SW 1271 (cell line): ENCODE measurements around the gene ADCYAP1R1.

Source experiments
- DNase-seq, 2 experiments: peaks; one replicate each; lab custom pipeline; 2025; lab: John Stamatoyannopoulos, UW

Gene ADCYAP1R1

DNA sequence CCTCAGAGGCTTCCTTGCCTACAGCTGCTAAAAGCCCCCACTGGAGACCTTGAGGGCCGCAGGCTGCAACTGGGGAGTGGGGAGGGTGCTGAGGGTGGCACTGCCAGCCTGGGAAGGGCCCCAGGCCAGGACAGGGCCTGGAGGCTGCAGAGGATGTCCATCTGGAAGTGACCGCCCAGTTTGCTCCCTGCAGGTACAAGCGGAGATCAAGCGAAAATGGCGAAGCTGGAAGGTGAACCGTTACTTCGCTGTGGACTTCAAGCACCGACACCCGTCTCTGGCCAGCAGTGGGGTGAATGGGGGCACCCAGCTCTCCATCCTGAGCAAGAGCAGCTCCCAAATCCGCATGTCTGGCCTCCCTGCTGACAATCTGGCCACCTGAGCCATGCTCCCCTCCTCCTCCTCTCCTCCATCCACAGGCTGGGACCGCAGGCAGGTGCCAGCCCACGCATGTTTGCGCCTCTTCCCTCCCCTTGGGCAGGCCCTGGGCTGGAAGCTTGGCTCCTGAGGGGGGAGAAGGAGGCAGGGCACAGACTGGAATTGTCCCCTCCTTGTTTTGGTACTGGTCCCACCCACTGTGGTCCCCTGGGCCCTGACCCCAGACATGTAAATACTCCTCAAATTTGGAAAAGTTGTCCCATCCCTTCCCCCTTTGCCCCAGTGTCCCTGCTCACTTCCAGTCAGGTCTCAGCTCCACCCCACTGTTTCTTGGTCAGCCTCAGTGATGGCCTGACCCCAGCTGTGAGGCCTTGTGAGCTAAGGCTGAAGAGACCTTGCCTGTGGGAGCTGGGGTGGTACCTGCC lies 54.4 kb downstream of the ADCYAP1R1 start:
- no peak for DNase-seq

DNA sequence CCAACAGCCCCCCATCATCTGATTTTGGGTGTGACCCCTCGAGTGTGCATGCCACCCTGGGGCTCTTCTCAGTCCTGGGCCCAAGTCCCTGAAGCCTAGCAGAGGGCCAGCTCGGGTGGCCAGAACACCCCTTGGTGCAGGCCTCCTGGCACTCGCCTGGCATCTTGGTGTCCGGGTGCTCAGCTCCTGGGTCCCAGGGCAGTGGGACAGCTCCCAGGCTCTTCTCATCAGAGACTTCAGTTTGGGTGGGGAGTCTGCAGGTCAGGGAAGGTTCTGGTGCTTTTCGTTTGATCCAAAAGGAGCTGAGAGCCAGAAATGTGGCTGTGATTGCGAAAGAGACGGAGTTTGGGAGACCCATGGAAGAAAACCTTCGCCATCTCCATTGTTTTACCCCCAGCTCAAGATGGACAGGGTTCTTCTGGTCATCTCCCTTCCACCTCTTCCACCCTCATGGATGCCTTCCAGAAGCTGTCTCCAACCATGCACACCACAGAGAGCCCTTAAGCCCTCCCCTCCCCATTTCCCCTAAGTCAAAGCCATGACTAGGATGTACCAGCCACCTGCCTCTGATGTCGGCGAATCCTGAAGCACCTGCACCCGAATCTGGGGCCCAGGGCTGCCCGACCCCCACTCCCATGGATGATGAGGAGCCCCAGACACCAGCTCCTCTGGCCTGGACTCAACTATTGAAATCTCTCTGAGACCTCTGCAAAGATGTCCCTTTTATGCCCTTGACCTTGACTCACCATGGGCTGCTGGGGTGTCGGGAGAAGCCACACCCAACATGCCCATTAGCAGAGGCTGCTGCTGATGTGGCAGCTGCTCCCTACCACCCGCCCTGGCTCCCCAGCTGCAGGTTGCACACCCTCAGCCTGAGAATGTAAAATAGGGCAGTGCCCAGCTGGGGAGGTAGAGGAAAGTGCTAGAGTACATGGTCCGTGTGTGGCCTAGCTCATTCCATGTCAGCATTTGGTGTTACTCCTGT lies 55.3 kb downstream of the ADCYAP1R1 start:
- DNase-seq: no peak

DNA sequence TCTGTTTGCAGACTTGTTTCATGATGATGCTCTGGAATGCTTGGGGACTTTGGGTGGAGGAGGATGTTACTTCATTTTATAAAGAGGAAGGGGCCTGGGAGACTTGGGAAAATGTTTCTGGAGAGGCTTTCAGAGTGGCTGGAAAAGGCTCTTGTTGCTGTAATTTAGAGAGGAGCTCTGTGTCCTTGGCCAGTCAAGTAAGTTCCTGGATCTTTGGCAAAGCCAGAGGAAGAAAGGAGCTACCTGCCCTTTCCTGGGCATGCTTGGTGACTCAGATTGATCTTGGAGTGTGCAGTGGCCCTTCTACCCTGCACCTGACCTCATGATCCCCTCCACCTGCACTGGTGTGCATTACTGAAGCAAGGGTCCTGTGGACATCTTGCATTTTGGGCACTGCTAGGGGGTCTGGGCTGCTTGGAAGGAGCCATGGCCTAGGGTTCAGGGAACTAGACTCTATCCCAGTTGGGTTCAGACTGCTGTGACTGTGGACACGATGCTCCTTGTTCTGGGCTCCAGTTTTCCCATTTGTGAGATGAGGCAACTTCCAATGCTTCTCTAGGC lies 56.1 kb downstream of the ADCYAP1R1 start:
- no peak for DNase-seq

DNA sequence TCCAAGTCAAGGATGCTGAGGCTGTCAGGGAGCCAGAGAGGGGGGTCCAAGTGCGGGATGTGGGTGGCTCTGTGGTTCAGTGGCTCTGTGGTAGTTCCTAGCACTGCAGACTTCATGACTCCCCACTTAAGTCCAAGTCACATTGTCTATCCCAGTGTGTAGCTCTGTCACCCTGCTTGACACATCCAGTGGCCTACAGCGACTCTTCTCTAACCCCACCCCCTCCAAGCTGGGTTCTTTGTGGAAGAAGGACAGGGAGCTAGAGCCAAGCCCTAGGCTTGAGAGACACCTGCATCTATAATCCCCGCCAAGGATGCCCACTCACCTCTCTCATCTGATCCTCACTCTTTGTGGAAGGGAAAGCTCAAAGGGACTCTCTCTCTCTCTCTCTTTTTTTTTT lies 57.6 kb downstream of the ADCYAP1R1 start:
- DNase-seq: no peak

DNA sequence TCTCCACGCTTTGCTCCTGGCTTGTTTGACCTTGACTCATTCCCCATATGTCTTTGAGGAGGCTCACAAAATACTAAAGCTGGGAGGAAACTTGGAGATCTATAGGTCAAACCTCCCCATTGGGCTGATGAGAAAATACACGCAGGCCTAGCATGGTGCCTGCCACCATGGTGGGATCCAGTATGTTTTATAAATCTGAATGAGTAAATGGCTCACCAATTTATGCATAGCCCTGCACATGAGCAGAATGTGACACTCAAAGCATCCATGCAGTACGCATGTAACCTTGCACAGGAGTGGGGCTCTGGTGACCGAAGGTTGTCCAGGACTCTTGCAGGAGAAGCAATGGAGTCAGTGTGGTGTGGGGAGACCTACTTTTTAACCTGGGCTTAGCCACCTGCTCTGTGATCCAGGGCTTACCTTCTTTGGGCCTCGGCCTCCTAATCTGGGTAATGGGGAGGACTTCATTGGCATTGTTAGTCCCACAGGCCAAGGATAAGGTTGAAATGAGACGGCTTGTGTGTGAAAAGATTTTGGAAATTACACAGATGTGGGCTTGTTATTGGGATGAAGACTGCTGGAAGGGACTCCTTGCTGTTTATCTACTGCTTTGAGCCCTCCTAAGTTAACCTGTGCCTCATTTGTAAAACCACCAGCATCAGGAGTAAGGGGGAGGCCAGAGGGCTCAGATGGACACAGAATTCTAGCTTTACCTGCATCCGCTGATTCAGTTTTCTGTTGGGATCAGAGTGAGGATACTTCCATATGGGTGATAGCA lies 58.4 kb downstream of the ADCYAP1R1 start:
- DNase-seq: no peak

DNA sequence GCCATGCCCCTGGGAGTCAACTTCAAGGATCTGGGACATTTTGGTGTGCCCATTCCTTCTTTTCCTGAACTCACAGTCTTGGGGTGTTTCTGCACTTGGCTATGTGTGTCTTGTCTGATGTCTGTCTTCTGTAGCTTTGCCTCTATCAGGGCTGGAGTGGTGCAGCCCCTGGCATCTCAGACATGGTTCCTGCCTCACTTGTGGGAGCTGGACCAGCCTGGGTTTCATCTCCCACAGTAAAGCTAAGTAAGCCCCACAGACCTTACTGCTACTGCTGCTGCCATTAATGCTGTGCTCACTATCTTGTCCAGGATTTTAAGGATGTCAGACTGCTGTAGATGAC lies 59.0 kb downstream of the ADCYAP1R1 start:
- DNase-seq: no peak

DNA sequence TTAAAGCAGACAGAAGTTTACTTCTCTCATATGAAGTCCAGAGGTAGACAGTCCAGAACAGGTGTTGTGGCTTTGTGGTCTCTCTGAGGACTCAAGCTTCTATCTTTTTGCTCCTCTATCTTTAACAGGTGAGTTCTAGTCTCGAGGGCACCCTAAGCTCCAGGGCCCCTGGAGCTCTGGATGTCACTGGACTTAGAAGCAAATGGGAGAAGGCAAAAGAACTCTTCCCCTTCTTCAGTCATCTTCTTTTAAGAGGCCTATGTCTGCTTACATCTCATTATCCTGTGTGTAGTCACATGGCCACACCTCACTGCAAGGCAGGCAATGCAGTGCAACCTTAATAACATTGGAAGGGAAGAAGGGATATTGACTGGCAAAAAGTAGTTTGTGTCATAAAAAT lies 61.6 kb downstream of the ADCYAP1R1 start:
- no peak for DNase-seq

DNA sequence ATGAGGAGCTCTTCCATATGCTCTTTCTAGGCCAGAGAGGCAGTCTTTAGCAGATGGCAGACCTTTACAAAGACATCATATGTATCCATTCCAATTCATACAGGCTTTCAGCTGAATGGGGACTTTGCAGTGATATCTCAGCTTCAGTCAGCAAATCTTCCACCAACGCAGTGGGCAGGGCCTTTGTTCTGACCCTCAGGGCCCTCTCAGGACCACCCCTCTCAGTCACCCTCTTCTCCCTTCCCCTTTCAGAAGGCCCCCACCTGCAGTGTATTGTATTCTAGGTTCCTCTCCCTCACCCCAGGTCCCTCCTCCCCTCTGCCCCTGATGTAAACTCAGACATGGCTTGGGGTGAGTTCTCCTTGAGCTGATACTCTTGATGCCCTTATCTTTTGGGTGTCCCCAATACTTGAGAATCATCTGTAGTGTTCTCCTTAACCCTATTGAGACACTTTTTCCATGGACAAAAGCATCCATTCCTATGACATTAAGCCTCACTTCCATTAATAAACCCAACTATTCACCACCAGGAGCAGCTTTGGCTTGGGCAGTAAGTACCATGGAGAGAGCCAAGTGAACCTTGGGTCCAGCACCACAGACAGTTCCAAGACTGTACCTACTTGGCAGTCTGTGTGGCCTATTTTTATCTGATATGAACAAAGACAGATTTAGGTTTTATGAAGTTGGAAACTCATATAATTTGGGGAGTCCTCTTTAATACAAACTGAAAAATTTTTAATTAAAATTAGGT lies 62.7 kb downstream of the ADCYAP1R1 start:
- no peak for DNase-seq

DNA sequence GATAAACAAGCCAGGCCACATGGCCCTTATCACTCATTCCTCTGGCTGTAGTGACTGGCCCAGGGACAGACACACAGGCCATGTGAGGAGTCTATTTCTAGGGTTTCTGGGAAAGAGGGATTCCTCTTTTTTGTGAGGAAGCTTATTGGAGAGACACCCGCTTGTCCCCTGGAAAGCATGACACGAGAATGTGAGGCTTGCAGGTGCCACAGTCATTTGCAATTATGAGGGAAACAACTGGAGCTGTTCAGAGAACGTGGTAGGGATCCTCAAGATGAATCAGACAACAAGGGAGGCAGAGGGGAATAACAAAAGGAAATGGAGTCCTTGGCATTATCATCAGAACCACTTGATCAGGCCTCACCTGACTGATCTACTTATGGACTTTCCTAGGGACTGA lies 64.5 kb downstream of the ADCYAP1R1 start:
- no peak for DNase-seq

DNA sequence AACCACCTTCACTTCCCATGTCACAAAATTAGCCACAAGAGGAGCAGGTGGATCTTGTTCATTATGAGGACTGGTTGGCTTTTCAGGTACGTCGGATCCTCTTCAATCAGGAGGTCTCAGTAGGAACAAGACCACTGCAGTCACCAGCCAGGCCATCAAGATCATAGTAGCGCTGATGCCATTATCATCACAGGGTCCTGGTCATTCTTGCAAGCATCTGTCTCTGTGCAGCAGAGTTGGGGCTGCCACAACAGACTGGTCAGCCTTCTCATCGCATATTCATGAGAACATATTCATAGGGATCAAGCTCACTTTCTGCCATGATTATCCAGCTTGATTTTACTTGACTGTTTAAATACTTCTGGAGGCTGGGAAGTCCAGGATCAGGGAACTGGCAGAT lies 67.1 kb downstream of the ADCYAP1R1 start:
- DNase-seq: no peak

DNA sequence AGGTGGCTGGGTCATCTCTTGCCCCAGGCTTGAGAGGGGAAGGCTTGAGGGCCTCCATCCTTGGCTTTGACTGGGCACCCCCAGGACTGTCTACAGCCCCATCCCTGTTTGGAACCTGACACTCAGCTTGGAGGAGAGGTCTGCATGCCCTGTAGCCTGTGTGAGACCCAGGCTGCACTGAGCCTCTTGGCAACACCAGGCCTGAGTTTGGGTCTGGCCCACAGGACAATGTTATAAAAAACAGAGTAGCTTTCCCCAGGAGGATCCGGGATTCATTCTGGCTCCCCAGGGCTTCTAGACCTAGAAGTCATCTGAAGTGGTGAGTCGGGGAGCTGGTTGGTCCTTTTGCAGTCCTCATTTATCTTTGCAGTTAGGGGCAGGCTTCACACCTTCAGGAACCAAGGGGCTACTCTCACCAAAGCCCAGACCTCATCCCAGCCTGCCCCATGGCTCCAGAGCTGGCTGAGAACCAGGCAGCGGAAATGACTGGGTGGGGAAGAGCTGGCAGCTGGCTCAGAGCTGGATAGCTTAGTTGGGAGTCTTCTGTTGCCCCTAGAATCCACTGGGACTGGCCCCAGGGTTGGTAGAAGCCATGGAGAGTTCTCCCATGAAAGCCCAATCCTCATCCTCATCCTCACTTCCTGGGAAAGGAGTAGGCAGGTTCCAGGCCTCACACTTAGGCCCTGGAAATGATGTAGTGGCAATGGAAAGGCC lies 68.8 kb downstream of the ADCYAP1R1 start:
- DNase-seq: no peak

DNA sequence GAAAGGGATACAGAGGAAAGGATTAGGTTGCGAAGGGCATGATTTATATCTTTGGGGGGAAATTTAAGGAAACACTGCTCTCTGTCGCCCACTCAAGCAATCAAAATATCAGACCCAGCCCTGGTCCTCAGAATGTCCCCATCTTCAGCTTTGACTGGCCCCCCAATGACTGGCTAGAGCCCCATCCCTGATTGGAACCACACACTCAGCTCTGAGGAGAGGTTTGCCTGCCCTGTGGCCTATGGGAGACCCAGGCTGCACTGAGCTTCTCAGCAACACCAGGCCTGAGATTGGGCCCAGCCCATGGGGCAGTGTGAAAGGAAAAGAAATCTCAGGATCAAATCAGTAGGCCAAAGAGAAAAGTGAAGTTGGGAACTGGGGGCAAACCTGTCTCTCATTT lies 69.5 kb downstream of the ADCYAP1R1 start:
- DNase-seq: no peak

DNA sequence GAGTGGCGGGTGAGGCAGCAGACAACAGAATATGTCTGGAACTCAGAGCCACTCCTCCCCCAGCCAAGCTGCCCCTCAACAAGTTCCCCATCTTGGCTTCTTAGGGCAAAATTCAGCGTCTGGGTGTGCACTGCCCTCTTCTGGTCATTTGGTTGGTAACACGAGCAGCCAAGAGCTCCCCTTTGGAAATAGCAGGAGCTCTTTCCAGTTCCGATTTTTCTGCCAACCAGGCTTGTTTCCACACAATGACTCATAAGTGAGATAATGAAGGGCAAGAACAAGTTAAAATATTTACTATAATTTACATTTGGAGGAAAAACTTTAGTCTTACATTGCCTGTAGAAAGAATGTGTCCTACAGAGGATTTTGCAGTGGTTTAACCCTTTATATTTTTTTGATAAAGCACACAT lies 70.5 kb downstream of the ADCYAP1R1 start:
- DNase-seq: peak in 1 of 2 experiments; percentile 66

DNA sequence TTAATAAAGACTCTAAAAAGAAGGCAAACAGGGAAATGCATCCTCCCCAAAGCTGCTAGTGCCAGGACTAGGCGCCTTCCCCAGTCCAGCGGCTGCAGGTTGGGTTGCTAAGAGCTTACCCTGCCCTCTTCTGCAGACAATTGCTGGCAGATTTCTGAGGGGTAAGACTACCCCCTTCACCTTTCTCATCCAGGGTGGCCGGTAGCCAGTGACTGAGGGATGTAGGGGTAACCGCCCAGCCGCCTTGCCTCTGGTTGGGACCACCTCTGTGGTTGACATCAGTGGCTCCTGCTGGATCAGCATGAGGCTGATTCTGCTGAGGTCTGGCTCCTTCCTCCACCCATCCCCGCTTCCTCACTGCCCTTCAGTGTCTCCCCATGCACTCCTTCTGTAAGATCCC lies 71.2 kb downstream of the ADCYAP1R1 start:
- DNase-seq: no peak

DNA sequence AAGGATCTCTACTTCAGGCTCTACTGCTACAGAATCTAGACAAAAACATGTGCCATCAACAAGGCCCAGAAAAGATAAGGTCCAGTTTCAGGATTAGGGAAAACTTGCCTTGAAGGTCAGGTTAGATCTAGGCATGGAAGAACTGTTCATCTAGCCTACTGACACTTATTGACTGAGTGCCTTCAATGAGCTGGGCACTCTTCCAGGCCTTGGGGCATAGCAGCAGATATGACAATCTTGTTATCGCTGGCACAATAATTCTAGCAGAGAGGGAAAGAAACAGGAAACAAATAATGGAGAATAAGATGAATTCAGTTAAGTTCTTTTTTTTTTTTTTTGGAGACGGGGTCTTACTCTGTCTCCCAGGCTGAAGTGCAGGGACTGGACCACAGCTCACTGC lies 71.6 kb downstream of the ADCYAP1R1 start:
- no peak for DNase-seq

DNA sequence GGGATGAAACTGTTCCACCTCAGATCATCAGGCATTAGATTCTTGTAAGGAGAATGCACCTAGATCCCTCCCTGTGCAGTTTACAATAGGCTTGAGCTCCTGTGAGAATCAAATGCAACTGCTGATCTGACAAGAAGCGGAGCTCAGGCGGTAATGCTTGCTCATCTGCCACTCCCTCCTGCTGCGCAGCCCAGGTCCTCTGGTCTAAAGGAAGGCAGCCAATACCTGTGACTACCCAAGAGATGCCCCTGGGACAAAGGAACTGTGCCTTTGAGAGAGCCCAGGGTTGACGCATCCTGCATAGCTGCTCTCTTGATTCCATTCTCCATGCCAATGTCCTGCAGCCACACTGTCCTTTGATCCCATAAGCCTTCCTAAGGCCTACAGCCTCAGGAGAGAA lies 73.1 kb downstream of the ADCYAP1R1 start:
- DNase-seq: no peak

DNA sequence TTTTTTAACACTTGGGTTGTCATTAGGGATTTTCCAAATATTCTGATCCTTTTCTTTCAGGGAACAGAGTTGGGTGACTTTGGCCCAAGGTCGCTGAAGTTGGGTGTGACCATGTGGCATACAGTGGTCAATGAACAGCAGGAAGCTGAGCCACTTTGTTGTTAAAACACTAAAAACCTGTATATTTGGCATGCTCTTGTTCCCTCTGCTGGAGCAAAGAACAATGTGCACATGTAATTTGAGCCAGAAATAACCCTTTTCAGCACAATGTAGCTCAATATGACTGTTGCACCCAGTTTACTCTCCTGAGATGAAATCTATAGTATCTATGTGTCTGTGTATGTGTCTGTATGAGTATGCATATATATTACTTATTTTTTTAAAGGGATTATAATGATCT lies 74.9 kb downstream of the ADCYAP1R1 start:
- DNase-seq: peak in 1 of 2 experiments; percentile 24

DNA sequence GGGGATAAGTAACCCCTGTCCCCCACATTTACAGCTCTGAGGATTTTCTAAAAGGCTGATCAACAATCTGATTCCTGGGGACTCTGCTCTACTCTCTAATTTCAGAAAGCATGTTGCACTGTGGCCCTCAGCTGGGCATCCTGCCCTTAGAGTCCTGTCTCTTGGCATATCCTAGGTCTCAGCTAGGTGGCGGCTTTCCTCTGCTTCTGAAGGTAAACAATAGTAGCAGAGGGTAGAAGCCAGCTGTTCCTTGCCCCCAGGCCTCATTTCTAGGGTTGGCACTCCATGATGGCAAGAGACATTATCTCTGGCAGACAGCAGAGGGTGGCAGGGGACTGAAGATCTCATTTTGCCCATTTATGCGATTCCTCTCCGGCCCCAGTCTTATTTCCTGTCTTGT lies 77.0 kb downstream of the ADCYAP1R1 start:
- no peak for DNase-seq

DNA sequence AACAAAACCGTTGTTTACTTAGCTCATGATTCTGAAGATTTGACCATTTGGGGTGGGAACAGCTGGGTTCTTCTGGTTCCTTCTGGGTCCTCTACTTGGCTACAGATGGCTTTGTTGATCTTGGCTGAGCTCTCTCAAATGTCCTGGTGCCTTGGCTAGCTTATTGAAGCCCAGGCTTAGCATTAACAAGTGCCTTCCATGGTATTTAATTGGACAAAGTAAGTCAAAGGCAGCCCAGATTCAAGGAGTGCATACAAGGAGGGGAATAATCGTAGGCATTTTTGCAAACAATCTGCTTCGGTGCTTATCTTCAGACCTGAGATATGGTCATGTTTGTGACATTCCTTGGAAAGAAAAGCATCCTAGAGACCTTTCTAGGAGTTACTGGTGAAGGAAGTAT lies 81.4 kb downstream of the ADCYAP1R1 start:
- DNase-seq: no peak
